HG03097 (cell line): ENCODE data around the gene ITSN1.

Experiments
- ATAC-seq: cut with Tn5 transposase; IDR thresholded peaks from one replicate; pipeline ENCODE4 v1.9.1; 2021; ENCODE audit not compliant: unreplicated experiment, low FRiP score

Gene ITSN1

GRCh38 chr21:33677450-33677849 lies 35.1 kb downstream of the ITSN1 start:
- no peak for ATAC-seq

GRCh38 chr21:33680870-33681269 lies 38.6 kb downstream of the ITSN1 start:
- ATAC-seq, result no peak

- no peak for ATAC-seq
These were observed 40.8 kb downstream of the ITSN1 start for GRCh38 chr21:33682992-33683627.

- ATAC-seq, result no peak
These were observed 41.8 kb downstream of the ITSN1 start for GRCh38 chr21:33684068-33684467.

- no peak for ATAC-seq
These were observed 42.7 kb downstream of the ITSN1 start for GRCh38 chr21:33684923-33685560.

GRCh38 chr21:33685613-33686197 lies 43.4 kb downstream of the ITSN1 start:
- ATAC-seq, result no peak

GRCh38 chr21:33686386-33686785 lies 44.1 kb downstream of the ITSN1 start:
- no peak for ATAC-seq

GRCh38 chr21:33687634-33688033 lies 45.3 kb downstream of the ITSN1 start:
- no peak for ATAC-seq

- ATAC-seq, result no peak
These were observed 46.1 kb downstream of the ITSN1 start for GRCh38 chr21:33688353-33688752.

- ATAC-seq, result no peak
These were observed 48.6 kb downstream of the ITSN1 start for GRCh38 chr21:33690874-33691273.

- ATAC-seq, result no peak
These were observed 49.8 kb downstream of the ITSN1 start for GRCh38 chr21:33691945-33692603.

- ATAC-seq, result no peak
These were observed 53.5 kb downstream of the ITSN1 start for GRCh38 chr21:33695813-33696212.

- no peak for ATAC-seq
These were observed 54.2 kb downstream of the ITSN1 start for GRCh38 chr21:33696465-33696864.

GRCh38 chr21:33698087-33698860 lies 56.0 kb downstream of the ITSN1 start:
- no peak for ATAC-seq

GRCh38 chr21:33699277-33699676 lies 57.0 kb downstream of the ITSN1 start:
- no peak for ATAC-seq

GRCh38 chr21:33700491-33700890 lies 58.2 kb downstream of the ITSN1 start:
- no peak for ATAC-seq

GRCh38 chr21:33703750-33704606 lies 61.7 kb downstream of the ITSN1 start:
- no peak for ATAC-seq

GRCh38 chr21:33707846-33708245 lies 65.5 kb downstream of the ITSN1 start:
- ATAC-seq, result no peak

- no peak for ATAC-seq
These were observed 66.6 kb downstream of the ITSN1 start for GRCh38 chr21:33708874-33709273.
